ENCODE results near the gene SAP30BP. TPM values are rescaled to one million over a fixed set of nuclear protein-coding genes. Genes with fewer than 3 reads are reported as not detected.
A peak's percentile ranks its signal among the peaks of the same experiment; 100 is the strongest.

Gene SAP30BP
- total and polyA plus RNA-seq, 2 of the 13 experiments (the other 11 are each of a cell fraction or from before 2014, with no cell fraction given), result 67.7 to 99.4 TPM

GRCh38 chr17:75738218-75738802 lies 71.2 kb downstream of the SAP30BP start (continued):
- TF ChIP-seq AHDC1 (CRISPR knock-in tag; IDR thresholded peaks at IDR 0.05; ENCODE audit: borderline replicate concordance), result no peak
- peak; percentile 53; the same call in 1 of the 2 replicates for TF ChIP-seq HMG20A (CRISPR knock-in tag; IDR thresholded peaks at IDR 0.05; ENCODE audit: borderline replicate concordance)
- TF ChIP-seq FLYWCH1 (CRISPR knock-in tag; IDR thresholded peaks at IDR 0.05), result no peak
- no peak for TF ChIP-seq ZFYVE20 (CRISPR knock-in tag; IDR thresholded peaks at IDR 0.05; ENCODE audit: borderline replicate concordance, low read depth)
- no peak for TF ChIP-seq ZNF251 (CRISPR knock-in tag; IDR thresholded peaks at IDR 0.05)
- no peak for TF ChIP-seq NCOA1 (CRISPR knock-in tag; IDR thresholded peaks at IDR 0.05)
- no peak for TF ChIP-seq ZNF678 (CRISPR knock-in tag; IDR thresholded peaks at IDR 0.05)
- TF ChIP-seq MAZ (IDR thresholded peaks at IDR 0.05; ENCODE audit: borderline replicate concordance, low read depth, low read length), result no peak
- 0 out of 2 replicates have a peak, but pooled peaks have one; percentile 34 for TF ChIP-seq MAZ (CRISPR knock-in tag; IDR thresholded peaks at IDR 0.05; ENCODE audit: low read depth)
- no peak for TF ChIP-seq PREB (CRISPR knock-in tag; IDR thresholded peaks at IDR 0.05)
- no peak for TF ChIP-seq PHF21A (CRISPR knock-in tag; IDR thresholded peaks at IDR 0.05)
- TF ChIP-seq KLF9 (CRISPR knock-in tag; IDR thresholded peaks at IDR 0.05; ENCODE audit: low read depth), result no peak
- 0 out of 2 replicates have a peak, but pooled peaks have one; percentile 17 for TF ChIP-seq SPEN (CRISPR knock-in tag; IDR thresholded peaks at IDR 0.05; ENCODE audit: low read depth)
- peak; percentile 79; the same call in 1 of the 2 replicates for TF ChIP-seq ZBTB33 (CRISPR knock-in tag; IDR thresholded peaks at IDR 0.05)
- peak; percentile 28; the same call in 1 of the 2 replicates for TF ChIP-seq FOXA3 (CRISPR knock-in tag; IDR thresholded peaks at IDR 0.05)
- TF ChIP-seq FUBP1 (CRISPR knock-in tag; IDR thresholded peaks at IDR 0.05; ENCODE audit: borderline replicate concordance), result no peak
- no peak for TF ChIP-seq ZNF205 (CRISPR knock-in tag; IDR thresholded peaks at IDR 0.05)
